Measurements from ENCODE around the gene RIIAD1. TPM values are rescaled to one million over a fixed set of nuclear protein-coding genes. Genes with fewer than 3 reads are reported as not detected.
"Not testable (repeated sequence)": the region's sequence is repeated elsewhere in the genome, so short reads cannot be mapped to it uniquely, and the experiment has no call there.

Gene RIIAD1
- total RNA-seq, 2 donors from 2014 or later: not detected

DNA sequence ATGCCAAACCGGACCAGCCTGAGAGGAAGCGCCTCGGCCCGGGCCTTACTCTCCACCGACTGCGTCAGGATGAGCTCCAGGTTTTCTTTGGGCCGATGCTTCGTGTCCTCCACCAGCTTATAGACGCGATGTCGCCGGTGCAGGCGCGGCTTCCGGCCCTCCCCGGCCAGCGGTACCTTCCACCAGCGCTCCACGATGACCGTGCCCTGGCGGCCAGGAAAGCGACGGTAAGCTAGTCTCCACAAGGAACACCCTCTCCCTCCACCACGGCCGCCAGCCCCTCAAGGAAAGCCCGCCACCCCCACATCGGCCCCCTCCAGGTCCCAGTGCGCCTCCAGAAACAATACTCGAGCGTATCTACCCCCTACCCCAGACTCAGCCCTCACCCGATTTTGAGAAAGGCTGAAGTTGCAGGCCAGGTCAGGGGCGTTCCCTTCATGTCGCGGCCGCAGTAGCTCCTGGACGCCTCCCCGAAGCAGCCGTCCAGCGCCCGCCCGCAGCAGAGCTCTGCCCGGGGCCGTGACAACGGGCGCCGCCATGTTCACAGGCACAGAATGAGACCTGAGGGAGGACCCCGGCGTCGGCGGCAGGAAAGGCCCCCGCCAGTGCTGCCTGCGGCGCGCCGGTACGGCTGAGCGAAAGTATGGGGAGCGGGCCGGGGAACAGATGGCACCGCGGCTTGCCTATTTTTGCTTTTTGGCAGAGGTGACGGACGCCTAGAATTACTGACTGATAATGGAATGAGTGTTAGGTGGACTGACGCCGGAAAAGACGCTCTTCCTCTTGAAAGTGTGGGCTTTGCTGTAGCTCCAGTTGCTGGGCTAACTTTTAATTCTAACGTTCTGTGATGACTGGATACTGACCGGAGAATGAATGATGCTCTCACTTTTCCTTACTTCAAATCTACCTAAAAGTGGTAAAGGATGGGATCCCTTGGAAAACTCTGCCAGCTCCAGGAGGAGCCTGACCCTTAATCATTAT is 41.9 kb downstream of the RIIAD1 start, which contains the start of gene MRPL9:
Gene MRPL9, minus strand, starts transcription at position 556 of the 981 bp plus-strand sequence. Its CDS starts 17 bp downstream, at position 539.
- peaks cover 5% of the 10 kb centered on the region for H3K27me3 Mint-ChIP-seq (ENCODE audit: insufficient read depth)
- peak within 1 kb of the TSS; percentile 94 for H3K4me3 Mint-ChIP-seq
- H3K4me1 ChIP-seq (ENCODE audit: control insufficient read depth, insufficient read depth, low read length): no peaks in the 10 kb centered on the region
- H3K27me3 ChIP-seq (ENCODE audit: control insufficient read depth, insufficient read depth, low read length, poor library complexity, severe bottlenecking): no peaks in the 10 kb centered on the region
- H3K36me3 ChIP-seq (ENCODE audit: control insufficient read depth, insufficient read depth, low read length): peaks cover 36% of the 10 kb centered on the region
- 0 to 1% methylated on average over 19 to 68 of the region's 68 CpGs for WGBS, 2 experiments (ENCODE audit: insufficient coverage in 1 of 2, insufficient read length in 1 of 2)
- peak; percentile 94 for DNase-seq
- H3K4me1 Mint-ChIP-seq: peaks cover 10% of the 10 kb centered on the region
- H3K9me3 ChIP-seq (ENCODE audit: control insufficient read depth, low read length): no peaks in the 10 kb centered on the region
- peak within 1 kb of the TSS; percentile 93 for H3K4me3 ChIP-seq (ENCODE audit: low read length)
- H3K9me3 Mint-ChIP-seq: no peaks in the 10 kb centered on the region
- H3K27ac Mint-ChIP-seq: peak within 1 kb of the TSS; percentile 83
- peak within 1 kb of the TSS; percentile 74 for H3K27ac ChIP-seq (ENCODE audit: low read depth, low read length)
- H3K36me3 Mint-ChIP-seq (ENCODE audit: low read depth): peaks cover 29% of the 10 kb centered on the region
- H3K9ac ChIP-seq (ENCODE audit: extremely low read depth, low read length, poor library complexity, severe bottlenecking): peak within 1 kb of the TSS; percentile 79
- TF ChIP-seq, protein P1, sequence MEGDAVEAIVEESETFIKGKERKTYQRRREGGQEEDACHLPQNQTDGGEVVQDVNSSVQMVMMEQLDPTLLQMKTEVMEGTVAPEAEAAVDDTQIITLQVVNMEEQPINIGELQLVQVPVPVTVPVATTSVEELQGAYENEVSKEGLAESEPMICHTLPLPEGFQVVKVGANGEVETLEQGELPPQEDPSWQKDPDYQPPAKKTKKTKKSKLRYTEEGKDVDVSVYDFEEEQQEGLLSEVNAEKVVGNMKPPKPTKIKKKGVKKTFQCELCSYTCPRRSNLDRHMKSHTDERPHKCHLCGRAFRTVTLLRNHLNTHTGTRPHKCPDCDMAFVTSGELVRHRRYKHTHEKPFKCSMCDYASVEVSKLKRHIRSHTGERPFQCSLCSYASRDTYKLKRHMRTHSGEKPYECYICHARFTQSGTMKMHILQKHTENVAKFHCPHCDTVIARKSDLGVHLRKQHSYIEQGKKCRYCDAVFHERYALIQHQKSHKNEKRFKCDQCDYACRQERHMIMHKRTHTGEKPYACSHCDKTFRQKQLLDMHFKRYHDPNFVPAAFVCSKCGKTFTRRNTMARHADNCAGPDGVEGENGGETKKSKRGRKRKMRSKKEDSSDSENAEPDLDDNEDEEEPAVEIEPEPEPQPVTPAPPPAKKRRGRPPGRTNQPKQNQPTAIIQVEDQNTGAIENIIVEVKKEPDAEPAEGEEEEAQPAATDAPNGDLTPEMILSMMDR (conservative IDR thresholded peaks at IDR 0.05): peak; percentile 24

GRCh38 chr1:151763990-151764389 is 42.7 kb downstream of the RIIAD1 start:
- peak overlapping the region; percentile 94 for H3K4me3 Mint-ChIP-seq
- no peak for DNase-seq
- TF ChIP-seq, protein P1 (conservative IDR thresholded peaks at IDR 0.05): no peak
- Histone ChIP-seq H3K27ac (ENCODE audit: low read depth, low read length) (no peak overlapping the region), H3K27me3 (ENCODE audit: control insufficient read depth, insufficient read depth, low read length, poor library complexity, severe bottlenecking) (no peaks in the 10 kb centered on the region), H3K4me3 (ENCODE audit: low read length) (peak overlapping the region; percentile 93), H3K36me3 (ENCODE audit: control insufficient read depth, insufficient read depth, low read length) (peaks cover 31% of the 10 kb centered on the region), H3K9ac (ENCODE audit: extremely low read depth, low read length, poor library complexity, severe bottlenecking) (peak overlapping the region; percentile 79), H3K9me3 (ENCODE audit: control insufficient read depth, low read length) (no peaks in the 10 kb centered on the region), H3K4me1 (ENCODE audit: control insufficient read depth, insufficient read depth, low read length) (no peaks in the 10 kb centered on the region)
- peaks cover 10% of the 10 kb centered on the region for H3K4me1 Mint-ChIP-seq
- H3K27me3 Mint-ChIP-seq (ENCODE audit: insufficient read depth): peaks cover 5% of the 10 kb centered on the region
- 85 to 98% methylated on average over 8 to 10 of the region's 10 CpGs for WGBS, 2 experiments (ENCODE audit: insufficient coverage in 1 of 2, insufficient read length in 1 of 2)
- peaks cover 5% of the 10 kb centered on the region for H3K9me3 Mint-ChIP-seq
- H3K27ac Mint-ChIP-seq: peak overlapping the region; percentile 83
- H3K36me3 Mint-ChIP-seq (ENCODE audit: low read depth): peaks cover 25% of the 10 kb centered on the region

GRCh38 chr1:151768351-151769066 is 47.2 kb downstream of the RIIAD1 start:
- not testable (repeated sequence) for H3K36me3 ChIP-seq (ENCODE audit: control insufficient read depth, insufficient read depth, low read length); H3K4me1 ChIP-seq (ENCODE audit: control insufficient read depth, insufficient read depth, low read length); H3K4me3 Mint-ChIP-seq; H3K27me3 ChIP-seq (ENCODE audit: control insufficient read depth, insufficient read depth, low read length, poor library complexity, severe bottlenecking); H3K4me1 Mint-ChIP-seq; DNase-seq; H3K9ac ChIP-seq (ENCODE audit: extremely low read depth, low read length, poor library complexity, severe bottlenecking); H3K4me3 ChIP-seq (ENCODE audit: low read length); H3K27ac ChIP-seq (ENCODE audit: low read depth, low read length); H3K9me3 ChIP-seq (ENCODE audit: control insufficient read depth, low read length); H3K36me3 Mint-ChIP-seq (ENCODE audit: low read depth); H3K27me3 Mint-ChIP-seq (ENCODE audit: insufficient read depth)
- WGBS, 2 experiments (ENCODE audit: insufficient coverage in 1 of 2, insufficient read length in 1 of 2): 82 to 91% methylated on average over 1 to 2 of the region's 7 CpGs
- Mint-ChIP-seq H3K9me3 (peaks cover 17% of the 10 kb centered on the region), H3K27ac (peak overlapping the region; percentile 23)

DNA sequence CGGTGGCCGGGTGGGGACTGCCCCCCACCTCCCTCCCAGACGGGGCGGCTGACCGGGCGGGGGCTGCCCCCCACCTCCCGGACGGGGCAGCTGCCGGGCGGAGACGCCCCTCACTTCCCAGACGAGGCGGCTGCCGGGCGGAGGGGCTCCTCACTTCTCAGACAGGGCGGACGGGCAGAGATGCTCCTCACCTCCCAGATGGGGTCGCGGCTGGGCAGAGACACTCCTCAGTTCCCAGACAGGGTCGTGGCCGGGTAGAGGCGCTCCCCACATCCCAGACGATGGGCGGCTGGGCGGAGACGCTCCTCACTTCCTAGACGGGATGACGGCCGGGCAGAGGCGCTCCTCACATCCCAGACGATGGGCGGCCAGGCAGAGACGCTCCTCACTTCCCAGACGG is 47.9 kb downstream of the RIIAD1 start:
- 97 to 100% methylated on average over 5 to 26 of the region's 34 CpGs for WGBS, 2 experiments (ENCODE audit: insufficient coverage in 1 of 2, insufficient read length in 1 of 2)
- H3K36me3 ChIP-seq (ENCODE audit: control insufficient read depth, insufficient read depth, low read length); H3K4me3 Mint-ChIP-seq; H3K9me3 ChIP-seq (ENCODE audit: control insufficient read depth, low read length); H3K4me1 Mint-ChIP-seq; H3K9ac ChIP-seq (ENCODE audit: extremely low read depth, low read length, poor library complexity, severe bottlenecking); H3K4me3 ChIP-seq (ENCODE audit: low read length); H3K27me3 ChIP-seq (ENCODE audit: control insufficient read depth, insufficient read depth, low read length, poor library complexity, severe bottlenecking); H3K27me3 Mint-ChIP-seq (ENCODE audit: insufficient read depth); H3K36me3 Mint-ChIP-seq (ENCODE audit: low read depth); DNase-seq; H3K27ac ChIP-seq (ENCODE audit: low read depth, low read length); H3K4me1 ChIP-seq (ENCODE audit: control insufficient read depth, insufficient read depth, low read length); H3K27ac Mint-ChIP-seq: not testable (repeated sequence)
- peaks cover 17% of the 10 kb centered on the region for H3K9me3 Mint-ChIP-seq
